ENCODE data around the gene EPC2. TPM values are rescaled to one million over a fixed set of nuclear protein-coding genes. Genes with fewer than 3 reads are reported as not detected.

EPC2 gene
- total RNA-seq, 4 donors from 2014 or later = 37.9 to 55.3 (median 44.1) TPM

DNA sequence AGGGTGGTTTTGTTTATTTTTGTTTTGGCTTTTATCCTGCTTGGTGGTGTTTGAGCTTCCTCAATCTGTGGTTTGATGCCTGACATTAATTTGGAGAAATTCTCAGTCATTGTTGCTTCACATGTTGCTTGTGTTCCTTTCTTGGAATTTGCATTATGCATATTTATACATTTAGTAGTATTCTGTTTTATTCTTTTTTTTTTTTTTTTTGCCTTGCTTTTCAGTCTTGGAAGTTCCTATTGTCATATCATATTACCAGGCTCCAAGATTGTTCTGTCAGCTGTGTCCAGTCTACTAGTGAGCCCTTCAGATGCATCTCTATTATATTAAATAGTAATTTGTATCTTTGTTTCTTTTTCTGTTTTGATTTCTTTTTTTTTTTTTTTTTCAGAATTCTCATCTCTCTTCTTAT is 77.0 kb downstream of the EPC2 start:
- intact Hi-C loops (cut with DNase I) = no loop called here
- Histone ChIP-seq H3K4me3 (replicated peaks in 1 of 3) (no peak overlapping the region), H3K9me3 (no peaks in the 10 kb centered on the region), H3K27me3 (no peaks in the 10 kb centered on the region), H3K27ac (no peak overlapping the region), H3K36me3 (no peaks in the 10 kb centered on the region), H3K4me1 (peaks cover 15 to 19% of the 10 kb centered on the region in 2 donors)
- TF ChIP-seq, protein P1, sequence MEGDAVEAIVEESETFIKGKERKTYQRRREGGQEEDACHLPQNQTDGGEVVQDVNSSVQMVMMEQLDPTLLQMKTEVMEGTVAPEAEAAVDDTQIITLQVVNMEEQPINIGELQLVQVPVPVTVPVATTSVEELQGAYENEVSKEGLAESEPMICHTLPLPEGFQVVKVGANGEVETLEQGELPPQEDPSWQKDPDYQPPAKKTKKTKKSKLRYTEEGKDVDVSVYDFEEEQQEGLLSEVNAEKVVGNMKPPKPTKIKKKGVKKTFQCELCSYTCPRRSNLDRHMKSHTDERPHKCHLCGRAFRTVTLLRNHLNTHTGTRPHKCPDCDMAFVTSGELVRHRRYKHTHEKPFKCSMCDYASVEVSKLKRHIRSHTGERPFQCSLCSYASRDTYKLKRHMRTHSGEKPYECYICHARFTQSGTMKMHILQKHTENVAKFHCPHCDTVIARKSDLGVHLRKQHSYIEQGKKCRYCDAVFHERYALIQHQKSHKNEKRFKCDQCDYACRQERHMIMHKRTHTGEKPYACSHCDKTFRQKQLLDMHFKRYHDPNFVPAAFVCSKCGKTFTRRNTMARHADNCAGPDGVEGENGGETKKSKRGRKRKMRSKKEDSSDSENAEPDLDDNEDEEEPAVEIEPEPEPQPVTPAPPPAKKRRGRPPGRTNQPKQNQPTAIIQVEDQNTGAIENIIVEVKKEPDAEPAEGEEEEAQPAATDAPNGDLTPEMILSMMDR (IDR thresholded peaks at IDR 0.05) = no peak
- TF ChIP-seq POLR2A (IDR thresholded peaks at IDR 0.05) = no peak
- no peak for DNase-seq

DNA sequence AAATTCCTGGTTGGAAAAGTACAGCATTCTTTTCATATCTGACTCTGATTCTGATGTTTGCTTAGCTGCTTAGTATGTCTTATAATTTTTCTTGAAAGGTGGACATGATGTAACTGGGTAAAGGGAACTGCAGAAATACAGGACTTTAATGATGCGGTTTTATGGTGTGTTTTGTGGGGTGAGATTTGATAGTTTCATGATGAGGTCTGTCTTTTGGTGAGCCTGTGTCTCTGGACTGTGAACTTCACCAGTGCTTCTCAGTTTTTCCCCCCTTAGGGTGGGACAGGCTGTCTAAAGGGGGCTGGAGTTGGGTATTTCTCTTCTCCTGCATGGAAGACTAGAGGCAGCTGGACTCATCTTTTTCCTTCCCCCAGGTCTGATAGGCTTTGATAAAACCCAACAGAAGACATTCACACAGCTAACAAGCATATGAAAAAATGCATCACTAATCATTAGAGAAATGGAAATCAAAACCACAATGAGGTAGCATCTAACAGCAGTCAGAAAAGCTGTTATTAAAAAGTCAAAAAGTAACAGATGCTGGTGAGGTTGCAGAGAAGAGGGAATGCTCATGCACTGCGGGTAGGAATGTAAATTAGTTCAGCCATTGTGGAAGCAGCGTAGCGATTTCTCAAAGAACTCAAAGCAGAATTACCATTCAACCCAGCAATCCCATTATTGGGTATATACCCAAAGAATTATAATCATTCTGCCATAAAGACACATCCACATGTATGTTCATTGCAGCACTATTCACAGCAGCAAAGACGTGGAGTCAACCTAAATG is 77.6 kb downstream of the EPC2 start:
- TF ChIP-seq POLR2A (IDR thresholded peaks at IDR 0.05) = no peak
- TF ChIP-seq, protein P1 (IDR thresholded peaks at IDR 0.05) = no peak
- H3K4me3 ChIP-seq (replicated peaks in 1 of 3) = no peak overlapping the region
- DNase-seq = no peak
- no peaks in the 10 kb centered on the region for H3K9me3 ChIP-seq
- peaks cover 15 to 19% of the 10 kb centered on the region in 2 donors for H3K4me1 ChIP-seq
- 92 to 97% methylated on average over 5 of the region's 5 CpGs for WGBS, 2 donors
- intact Hi-C loops (cut with DNase I) = no loop called here
- H3K27me3 ChIP-seq = no peaks in the 10 kb centered on the region
- no peaks in the 10 kb centered on the region for H3K36me3 ChIP-seq
- H3K27ac ChIP-seq = no peak overlapping the region

GRCh38 chr2:148725564-148725963 is 81.0 kb downstream of the EPC2 start:
- Histone ChIP-seq H3K4me1 (peaks cover 7 to 19% of the 10 kb centered on the region in 2 donors), H3K36me3 (no peaks in the 10 kb centered on the region), H3K4me3 (replicated peaks in 1 of 3) (no peak overlapping the region), H3K27ac (no peak overlapping the region), H3K27me3 (no peaks in the 10 kb centered on the region), H3K9me3 (no peaks in the 10 kb centered on the region)
- no peak for DNase-seq
- intact Hi-C loops (cut with DNase I) = no loop called here
- TF ChIP-seq POLR2A (IDR thresholded peaks at IDR 0.05) = no peak
- TF ChIP-seq, protein P1 (IDR thresholded peaks at IDR 0.05) = no peak
- WGBS, 2 donors = 96 to 97% methylated on average over 1 of the region's 1 CpG

GRCh38 chr2:148726228-148726627 is 81.7 kb downstream of the EPC2 start:
- no peaks in the 10 kb centered on the region for H3K36me3 ChIP-seq
- no peaks in the 10 kb centered on the region for H3K9me3 ChIP-seq
- WGBS, 2 donors = 88 to 96% methylated on average over 3 of the region's 3 CpGs
- intact Hi-C loops (cut with DNase I) = no loop called here
- no peak overlapping the region for H3K4me3 ChIP-seq (replicated peaks in 1 of 3)
- TF ChIP-seq, protein P1 (IDR thresholded peaks at IDR 0.05) = no peak
- no peak for TF ChIP-seq POLR2A (IDR thresholded peaks at IDR 0.05)
- no peaks in the 10 kb centered on the region for H3K27me3 ChIP-seq
- no peak overlapping the region for H3K27ac ChIP-seq
- DNase-seq = no peak
- peaks cover 7 to 19% of the 10 kb centered on the region in 2 donors for H3K4me1 ChIP-seq

DNA sequence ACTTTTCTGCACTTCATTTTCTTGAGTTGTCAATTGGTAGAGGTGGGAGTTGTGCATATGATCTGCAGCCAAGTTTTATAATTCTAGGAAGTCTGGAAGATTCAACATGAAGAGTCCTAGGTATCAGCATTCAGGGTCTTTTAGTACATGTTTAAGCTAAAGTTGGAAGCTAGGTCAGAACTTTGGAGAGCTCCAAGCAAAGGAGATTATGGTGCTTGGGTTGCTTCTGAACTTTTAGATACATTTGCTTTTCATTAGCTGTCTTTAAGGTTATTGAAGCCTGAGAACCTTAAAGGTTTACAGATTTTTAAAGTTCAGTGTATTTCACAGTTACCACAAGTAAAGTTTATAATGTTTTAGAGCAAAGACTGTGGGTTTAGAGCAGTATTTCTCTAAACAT is 85.5 kb downstream of the EPC2 start:
- H3K9me3 ChIP-seq = no peaks in the 10 kb centered on the region

More for the DNA sequence above, 85.5 kb downstream of the EPC2 start:
- no peak for DNase-seq
- intact Hi-C loops (cut with DNase I) = no loop called here
- Histone ChIP-seq H3K4me1 (no peaks in the 10 kb centered on the region), H3K27ac (no peak overlapping the region), H3K27me3 (no peaks in the 10 kb centered on the region), H3K4me3 (replicated peaks in 1 of 3) (no peak overlapping the region), H3K36me3 (no peaks in the 10 kb centered on the region)
- no peak for TF ChIP-seq POLR2A (IDR thresholded peaks at IDR 0.05)
- TF ChIP-seq, protein P1 (IDR thresholded peaks at IDR 0.05) = no peak
